Kidney (tissue), 14 donors: ENCODE measurements around the gene SLC35F6. TPM values are rescaled to one million over a fixed set of nuclear protein-coding genes. Genes with fewer than 3 reads are reported as not detected.
A peak's percentile ranks its signal among the peaks of the same experiment; 100 is the strongest.

Source experiments
- DNase-seq, 5 donors: peaks; one replicate each; pipeline ENCODE4 v3.0.0-alpha.2; 2013 to 2020
- FAIRE-seq: peaks from 2 replicates; lab custom pipeline; 2012; peaks lifted over from hg19 to GRCh38; lab: Jason Lieb, UNC
- H3K27ac ChIP-seq, 2 donors: one replicate each; pipeline ENCODE4 v1.7.0; 2013; ENCODE audit warnings: low read depth in 2 of 2, low read length in 2 of 2, inconsistent platforms in 1 of 2
- H3K27me3 ChIP-seq: one replicate; pipeline ENCODE4 v1.7.1; 2013; ENCODE audit warnings: low read length, inconsistent platforms; ENCODE audit not compliant: control insufficient read depth, insufficient read depth
- H3K36me3 ChIP-seq, 3 donors: one replicate each; pipeline versions ENCODE4 v1.7.0 to v1.7.1; 2013; ENCODE audit warnings: low read length in 3 of 3, control low read depth in 1 of 3, inconsistent platforms in 1 of 3; ENCODE audit not compliant: insufficient read depth in 3 of 3, control insufficient read depth in 2 of 3
- H3K4me1 ChIP-seq, 3 donors: one replicate each; pipeline versions ENCODE4 v1.7.0 to v1.7.1; 2013; ENCODE audit warnings: low read length in 3 of 3, inconsistent platforms in 1 of 3, low read depth in 1 of 3; ENCODE audit not compliant: control insufficient read depth in 2 of 3, insufficient read depth in 2 of 3
- H3K4me3 ChIP-seq, 3 donors: one replicate each; pipeline versions ENCODE4 v1.7.0 to v1.8.1; 2013; ENCODE audit warnings: low read length in 3 of 3, control low read depth in 1 of 3, inconsistent platforms in 1 of 3
- H3K9ac ChIP-seq, 3 donors: one replicate each; pipeline versions ENCODE4 v1.7.0 to v1.7.1; 2013; ENCODE audit warnings: low read length in 3 of 3, control low read depth in 1 of 3, inconsistent platforms in 1 of 3
- H3K9me3 ChIP-seq, 3 donors: one replicate each; pipeline versions ENCODE4 v1.7.0 to v1.7.1; 2013; ENCODE audit warnings: low read length in 3 of 3, control low read depth in 1 of 3, inconsistent platforms in 1 of 3; ENCODE audit not compliant: control insufficient read depth in 2 of 3, insufficient read depth in 1 of 3
- CTCF ChIP-seq: IDR thresholded peaks from 3 replicates; pipeline ENCODE4 v1.5.1; 2012; ENCODE audit warnings: mild to moderate bottlenecking, moderate library complexity, borderline replicate concordance; ENCODE audit not compliant: insufficient read depth; ENCODE audit errors: extremely low read depth
- intact Hi-C: fragments of 100-400 bp; cut with DNase I; formaldehyde crosslinking; loops from one replicate; pipeline ENCODE4 v1.11.1; 2022
- polyA plus RNA-seq: library from polyadenylated mRNA; stranded (reverse); fragments of 350-450 nt; fragmentation: Illumina TruSeq; extraction: RNeasy Lipid Tissue Mini Kit (QIAGEN cat#74804); gene quantifications from one replicate; pipeline ENCODE4 v1.2.3, GENCODE V29; 2014; ENCODE audit warnings: low read depth, low replicate concordance; ENCODE audit not compliant: insufficient read depth
- total RNA-seq: library from RNA; stranded (reverse); fragmentation: NEBNext Ultra II Directional; extraction: Animal tissue kit (Norgen Biotek cat#: 25700); gene quantifications from one replicate; pipeline ENCODE4 v1.2.1, GENCODE V29; 2021
- donor health status: control.
- donor health status: control.
- donor health status: control.
- donor health status: control.
- donor health status: control.
- donor health status: DM: yes; HTN: yes; CAD: no.
- donor health status: Normal renal cell carcinoma (clear cell type).

SLC35F6 gene
- total and polyA plus RNA-seq, 2 donors from 2014 or later, result 43.1 to 63.7 TPM

- Histone ChIP-seq H3K27me3 (no peaks in the 10 kb centered on the region), H3K9ac (no peak overlapping the region), H3K27ac (peak overlapping the region in 1 of 2 donors; percentile 70), H3K4me3 (no peak overlapping the region), H3K9me3 (no peaks in the 10 kb centered on the region), H3K36me3 (no peaks in the 10 kb centered on the region), H3K4me1 (peaks cover 0 to 42% (median 26%) of the 10 kb centered on the region in 3 donors)
- intact Hi-C loops, result no loop called here
- FAIRE-seq, result no peak
- no peak for DNase-seq
- no peak for TF ChIP-seq CTCF
Measured at GRCh38 chr2:26768759-26769088, 4.6 kb downstream of the SLC35F6 start.

- DNase-seq (peak in 1 of 5 donors; percentile 83), FAIRE-seq (no peak)
- Histone ChIP-seq H3K9ac (peak overlapping the region in 1 of 3 donors; percentile 49), H3K9me3 (no peaks in the 10 kb centered on the region), H3K4me1 (peaks cover 0 to 42% (median 26%) of the 10 kb centered on the region in 3 donors), H3K4me3 (no peak overlapping the region), H3K27me3 (no peaks in the 10 kb centered on the region), H3K36me3 (peaks cover 0 to under 1% (median 0%) of the 10 kb centered on the region in 3 donors), H3K27ac (peak overlapping the region; percentile 47 to 70)
- no peak for TF ChIP-seq CTCF
- intact Hi-C loops, result no loop called here
Measured at GRCh38 chr2:26769089-26769761, 5.1 kb downstream of the SLC35F6 start.

- no peak for FAIRE-seq
- H3K4me1 ChIP-seq, result peaks cover 0 to 35% (median 21%) of the 10 kb centered on the region in 3 donors
Measured at GRCh38 chr2:26770986-26771586, 7.0 kb downstream of the SLC35F6 start.

More at GRCh38 chr2:26770986-26771586, 7.0 kb downstream of the SLC35F6 start:
- H3K27ac ChIP-seq, result peak overlapping the region; percentile 71 to 89
- no peak overlapping the region for H3K4me3 ChIP-seq
- H3K9me3 ChIP-seq, result no peaks in the 10 kb centered on the region
- peak in 1 of 5 donors; percentile 93 for DNase-seq
- no peaks in the 10 kb centered on the region for H3K27me3 ChIP-seq
- peaks cover 0 to 11% (median 9%) of the 10 kb centered on the region in 3 donors for H3K36me3 ChIP-seq
- H3K9ac ChIP-seq, result peak overlapping the region in 1 of 3 donors; percentile 38
- intact Hi-C loops, result no loop called here
- TF ChIP-seq CTCF, result no peak
